NCI-H2107 treated with DMSO at 0.1 percent for 48 hours (cell line): ENCODE data around the gene KCNMA1.
A peak's percentile ranks its signal among the peaks of the same experiment; 100 is the strongest.

Experiments used
- DNase-seq: peaks from one replicate; lab custom pipeline; 2025; ENCODE audit not compliant: unreplicated experiment; lab: John Stamatoyannopoulos, UW

KCNMA1 gene

GRCh38 chr10:77072836-77073662 lies 564.6 kb downstream of the KCNMA1 start:
- DNase-seq: no peak

GRCh38 chr10:77072361-77072835 lies 565.2 kb downstream of the KCNMA1 start:
- DNase-seq: no peak

GRCh38 chr10:77071956-77072355 lies 565.7 kb downstream of the KCNMA1 start:
- no peak for DNase-seq

DNA sequence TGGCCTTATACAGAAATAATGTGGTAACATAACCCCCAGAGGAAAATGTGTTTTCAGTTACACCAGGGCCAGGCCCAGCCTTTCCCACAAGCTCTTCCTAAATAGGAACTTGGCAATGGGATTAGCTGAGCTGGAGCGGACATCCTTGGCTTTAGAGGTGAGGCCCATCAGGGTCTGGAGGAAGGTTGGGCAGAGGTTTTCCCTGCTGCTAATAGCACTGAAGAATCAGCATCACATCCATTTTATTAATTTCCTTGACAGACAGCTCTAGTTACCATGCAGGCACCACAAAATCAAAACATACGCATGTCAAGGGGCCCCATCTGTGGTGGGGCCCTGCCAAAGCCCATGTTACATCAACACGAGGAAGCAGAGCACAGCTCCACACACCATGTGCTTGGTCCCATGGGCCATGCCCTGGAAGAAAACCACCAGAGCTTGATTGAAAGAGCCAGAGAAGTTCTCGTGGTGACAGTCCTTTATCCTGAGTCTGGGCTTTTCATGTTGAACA lies 566.6 kb downstream of the KCNMA1 start:
- DNase-seq: no peak

DNA sequence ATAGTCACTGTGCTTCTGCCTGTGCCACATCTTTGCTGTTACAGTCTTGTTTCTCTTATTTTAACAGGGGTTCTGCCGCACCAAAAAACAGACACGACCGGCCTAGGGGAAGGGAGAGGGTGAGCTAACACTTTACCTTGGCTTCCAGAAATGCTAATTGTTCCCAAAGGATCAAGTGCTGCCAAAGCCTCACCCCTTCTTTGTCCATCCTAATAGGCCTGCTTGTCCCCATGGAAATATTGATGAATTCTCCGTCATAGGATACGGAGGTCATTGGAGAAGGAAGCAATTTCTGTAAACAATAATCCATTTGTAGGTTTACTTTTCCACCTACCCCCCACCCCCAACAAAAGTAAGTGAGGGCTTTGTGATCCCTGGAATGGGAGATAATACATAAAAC lies 567.3 kb downstream of the KCNMA1 start:
- no peak for DNase-seq

DNA sequence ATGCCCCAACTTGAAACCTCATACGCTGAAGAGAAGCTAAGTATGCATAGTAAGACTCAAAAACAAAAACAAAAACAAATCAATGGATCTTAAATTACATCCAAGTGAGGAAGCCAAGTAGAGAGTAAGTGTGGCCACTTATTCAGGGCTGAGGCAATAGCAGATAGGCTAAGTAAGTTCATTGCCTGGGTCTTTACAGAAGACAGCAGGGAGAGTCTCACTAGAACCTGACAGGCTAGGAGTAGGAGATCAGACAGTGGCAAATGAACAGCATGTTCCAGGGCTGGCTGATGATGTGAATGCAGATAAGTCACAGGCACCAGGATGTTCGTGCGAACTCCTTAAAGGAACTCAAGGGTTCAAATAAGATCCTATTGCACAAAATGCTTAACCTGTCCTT lies 568.6 kb downstream of the KCNMA1 start:
- DNase-seq: no peak

- DNase-seq: no peak
Observed at GRCh38 chr10:77068272-77068671, 569.3 kb downstream of the KCNMA1 start.

DNA sequence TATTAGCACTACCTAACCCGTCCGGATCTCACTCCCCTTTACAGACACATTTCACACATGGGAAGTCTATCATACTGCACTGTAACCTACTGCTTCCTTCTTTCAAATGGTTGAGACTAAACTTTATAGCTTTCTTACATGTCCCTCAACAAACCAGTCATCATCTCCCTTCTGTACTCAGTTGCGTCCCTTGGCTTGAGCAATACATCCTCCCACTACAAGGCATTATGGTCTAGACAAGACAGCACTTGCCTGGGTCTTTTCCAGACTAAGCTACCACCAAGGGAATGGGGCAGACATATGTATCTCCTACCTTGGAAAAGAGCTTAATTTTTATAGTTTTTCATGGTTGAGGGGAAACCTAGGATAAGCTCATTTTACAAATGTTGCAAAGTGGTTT lies 575.2 kb downstream of the KCNMA1 start:
- no peak for DNase-seq

DNA sequence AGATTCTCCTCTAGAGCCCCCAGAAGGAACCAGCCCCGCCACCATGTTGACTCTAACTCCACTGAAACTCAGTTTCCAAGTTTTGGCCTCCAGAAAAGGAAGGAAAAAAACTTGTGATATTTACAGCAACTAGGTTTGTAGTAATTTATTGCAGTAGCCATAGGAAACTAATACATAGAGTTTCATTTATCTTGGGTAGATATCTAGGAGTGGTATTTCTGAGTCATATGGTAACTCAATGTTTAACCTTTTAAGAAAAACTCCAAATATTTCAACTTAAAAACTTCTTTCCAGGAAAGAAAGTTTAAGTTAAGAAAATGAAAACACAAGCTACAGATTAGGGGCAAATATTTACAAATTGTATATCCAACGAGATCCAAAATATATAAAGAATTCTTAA lies 576.7 kb downstream of the KCNMA1 start:
- no peak for DNase-seq

DNA sequence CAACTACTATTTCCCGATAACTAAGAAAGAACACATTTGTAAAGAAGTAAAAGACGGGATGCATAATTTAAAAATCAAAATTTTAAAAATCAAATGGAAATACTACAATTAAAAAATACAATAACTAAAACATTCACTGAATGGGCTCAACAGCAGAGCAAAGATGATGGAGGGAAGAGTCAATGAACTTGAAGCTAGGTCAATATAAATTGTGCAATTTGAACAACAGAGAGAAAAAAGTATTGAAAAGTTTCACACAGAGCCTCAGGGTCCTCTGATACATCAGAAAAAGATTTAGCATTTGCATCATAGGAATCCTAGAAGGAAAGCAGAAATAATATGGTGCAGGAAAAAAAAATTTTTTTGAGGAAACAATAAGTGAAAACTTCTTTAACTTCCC lies 581.0 kb downstream of the KCNMA1 start:
- DNase-seq: no peak

GRCh38 chr10:77052593-77052992 lies 585.0 kb downstream of the KCNMA1 start:
- no peak for DNase-seq

DNA sequence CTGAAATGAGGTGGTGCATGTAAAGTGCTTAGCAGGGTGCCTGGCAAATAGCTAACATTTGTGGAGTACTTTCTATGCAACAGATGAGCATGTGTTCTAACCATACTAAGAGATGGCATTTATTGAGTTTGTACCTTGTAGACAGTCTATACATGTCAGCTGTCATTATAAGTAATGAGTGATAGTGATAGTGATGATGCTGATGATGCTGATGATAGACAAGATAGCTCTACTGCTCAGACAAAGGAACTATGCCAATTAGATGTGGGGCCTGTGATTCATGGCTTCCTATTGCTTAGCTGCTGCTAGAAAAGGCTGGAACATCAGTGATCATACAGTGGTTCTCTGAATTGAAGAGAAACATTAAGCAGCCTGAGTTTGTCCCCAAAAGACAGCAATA lies 585.8 kb downstream of the KCNMA1 start:
- DNase-seq: peak; percentile 28

DNA sequence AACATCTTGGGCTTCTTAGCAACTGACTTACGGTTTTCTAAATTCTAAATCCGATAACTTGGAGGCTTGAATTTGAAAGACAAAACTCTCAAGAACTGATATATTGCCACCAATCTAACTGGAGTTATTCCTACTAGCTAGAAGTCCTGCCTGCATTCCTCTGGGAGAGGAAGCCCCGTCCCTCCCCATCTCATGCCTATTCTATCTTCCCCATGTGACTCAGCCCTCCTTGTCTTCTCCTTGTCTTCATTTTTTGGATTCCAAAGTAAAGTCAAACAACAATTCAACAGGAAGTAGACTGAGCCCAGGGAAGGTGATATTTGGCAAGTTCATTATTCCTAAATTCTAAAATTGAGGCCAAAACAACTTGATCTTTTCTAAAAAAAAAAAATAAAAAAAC lies 587.7 kb downstream of the KCNMA1 start:
- DNase-seq: no peak

- DNase-seq: no peak
Observed at GRCh38 chr10:77049146-77049545, 588.5 kb downstream of the KCNMA1 start.

GRCh38 chr10:77045085-77045484 lies 592.5 kb downstream of the KCNMA1 start:
- no peak for DNase-seq

DNA sequence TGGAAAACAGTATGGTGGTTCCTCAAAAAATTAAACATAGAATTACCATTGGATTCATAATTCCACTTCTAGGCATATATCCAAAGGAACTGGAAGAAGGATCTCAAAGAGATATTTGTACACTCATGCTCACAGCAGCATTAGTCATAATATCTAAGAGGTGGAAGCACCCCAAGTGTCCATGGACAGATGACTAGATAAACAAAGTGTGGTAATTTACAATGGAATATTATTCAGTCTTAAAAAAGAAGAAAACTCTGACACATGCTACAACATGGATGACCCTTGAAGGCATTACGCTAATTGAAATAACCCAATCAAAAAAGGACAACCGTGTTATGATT lies 594.2 kb downstream of the KCNMA1 start:
- no peak for DNase-seq

GRCh38 chr10:77042706-77043419 lies 594.7 kb downstream of the KCNMA1 start:
- no peak for DNase-seq

DNA sequence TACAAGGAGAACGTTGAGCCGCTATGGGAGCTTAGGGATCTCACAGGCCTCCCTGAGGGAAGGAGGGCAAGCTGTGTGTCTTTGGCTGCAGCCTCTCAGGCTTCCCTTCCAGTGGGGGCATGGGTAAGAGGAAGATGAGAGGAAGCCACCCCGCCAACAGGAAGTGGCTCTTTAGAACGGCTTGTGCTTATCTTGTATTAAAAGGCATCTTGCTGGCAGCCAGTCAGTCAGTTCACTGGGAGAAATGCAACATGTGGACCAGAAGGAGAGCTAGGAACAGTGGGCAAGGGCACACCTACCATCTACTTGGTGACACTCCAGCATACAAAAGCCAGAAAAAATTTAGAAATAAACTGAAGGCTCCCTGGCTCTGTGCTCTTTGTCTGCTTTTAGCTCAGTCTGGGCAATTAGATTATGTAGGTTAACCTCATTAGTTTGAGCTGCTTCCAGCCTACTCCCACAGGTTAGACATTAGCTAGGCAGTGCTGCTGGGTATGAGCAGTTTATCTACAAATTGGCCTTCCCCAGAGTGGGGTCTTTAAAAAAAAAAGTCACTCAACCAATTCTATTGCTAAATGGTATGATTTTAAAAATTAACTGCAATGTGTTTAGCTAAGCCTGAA lies 595.9 kb downstream of the KCNMA1 start:
- DNase-seq: no peak

DNA sequence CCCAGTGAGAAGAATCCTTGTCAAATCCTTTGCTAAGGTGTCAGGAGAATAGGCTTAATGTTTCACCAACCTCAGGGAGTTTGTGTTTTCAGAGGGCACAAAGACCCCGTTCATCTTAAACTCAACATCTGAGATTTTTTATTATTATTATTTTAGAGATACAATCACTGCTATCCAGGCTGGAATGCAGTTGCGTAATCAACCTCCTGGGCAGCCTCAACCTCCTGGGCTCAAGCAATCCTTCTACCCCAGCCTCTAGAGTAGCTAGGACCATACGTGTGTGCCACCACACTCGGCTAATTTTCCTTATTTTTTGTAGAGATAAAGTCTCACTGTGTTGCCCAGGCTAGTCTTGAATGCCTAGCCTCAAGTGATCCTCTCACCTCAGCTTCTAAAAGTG lies 599.2 kb downstream of the KCNMA1 start:
- no peak for DNase-seq

- DNase-seq: peak; percentile 94
Observed at GRCh38 chr10:77037735-77038403, 599.7 kb downstream of the KCNMA1 start.

GRCh38 chr10:77036993-77037734 lies 600.4 kb downstream of the KCNMA1 start:
- peak; percentile 85 for DNase-seq
